GM18519 (cell line): ENCODE measurements around the gene AADAT.

Source experiments
- ATAC-seq: cut with Tn5 transposase; IDR thresholded peaks from one replicate; pipeline ENCODE4 v1.9.1; 2021; ENCODE audit warnings: mild to moderate bottlenecking, moderate library complexity; ENCODE audit not compliant: unreplicated experiment, low FRiP score

AADAT gene

DNA sequence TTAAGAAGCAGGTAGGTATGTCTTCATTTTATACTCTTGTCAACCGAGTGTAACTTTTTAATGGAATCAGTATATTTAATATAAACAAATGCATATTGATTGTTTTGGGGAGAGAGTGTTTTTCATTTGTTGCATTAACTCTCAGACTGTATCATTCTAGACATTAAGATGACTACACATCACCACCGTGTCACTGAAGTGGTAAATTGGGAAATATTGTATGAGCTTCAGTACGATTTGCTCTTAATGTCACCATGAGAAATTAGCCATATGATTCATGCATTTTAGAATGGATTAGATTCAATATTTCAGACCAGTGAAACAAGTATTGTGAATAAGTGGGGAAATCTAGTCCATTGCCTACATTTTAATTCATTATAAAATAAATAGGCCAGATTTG is 53.9 kb downstream of the AADAT start:
- no peak for ATAC-seq

DNA sequence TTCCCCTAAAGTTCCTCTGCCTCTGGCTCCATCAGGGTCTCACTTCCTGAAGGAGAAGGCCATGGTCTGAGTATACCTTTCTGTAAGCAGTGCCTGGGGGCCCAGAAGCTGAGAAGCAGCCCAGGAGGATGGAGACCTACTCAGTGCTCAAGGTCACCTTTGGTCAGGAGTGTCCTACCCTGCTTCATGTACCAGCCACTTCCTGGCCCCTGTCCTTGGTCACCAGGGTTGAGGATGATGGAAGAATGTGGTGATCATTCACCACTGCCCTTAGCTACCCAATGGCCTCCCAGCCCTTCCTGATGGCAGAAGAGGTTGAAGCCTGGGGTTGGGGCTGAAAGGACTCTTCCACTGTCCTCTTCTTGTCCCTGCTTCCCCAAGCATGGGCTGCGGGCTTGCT is 54.5 kb downstream of the AADAT start:
- no peak for ATAC-seq

DNA sequence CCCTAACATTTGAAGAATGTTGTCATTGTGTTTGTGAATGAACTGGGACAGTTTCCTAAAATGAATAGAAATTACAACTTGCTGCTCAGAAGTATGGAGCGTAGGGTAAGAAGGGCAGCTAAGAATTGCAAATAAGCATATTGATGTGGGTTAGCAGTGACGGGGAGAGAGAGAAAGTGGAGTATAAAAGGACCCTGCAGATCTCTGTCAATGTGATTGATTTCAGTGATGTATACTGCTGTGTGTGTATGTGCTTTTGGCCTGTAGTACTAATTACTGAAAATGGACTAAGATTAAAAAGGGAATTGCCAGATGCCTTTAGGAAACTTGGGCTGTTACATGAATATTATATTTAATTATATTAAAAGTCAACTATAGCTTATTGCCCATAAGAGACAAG is 55.8 kb downstream of the AADAT start:
- no peak for ATAC-seq

DNA sequence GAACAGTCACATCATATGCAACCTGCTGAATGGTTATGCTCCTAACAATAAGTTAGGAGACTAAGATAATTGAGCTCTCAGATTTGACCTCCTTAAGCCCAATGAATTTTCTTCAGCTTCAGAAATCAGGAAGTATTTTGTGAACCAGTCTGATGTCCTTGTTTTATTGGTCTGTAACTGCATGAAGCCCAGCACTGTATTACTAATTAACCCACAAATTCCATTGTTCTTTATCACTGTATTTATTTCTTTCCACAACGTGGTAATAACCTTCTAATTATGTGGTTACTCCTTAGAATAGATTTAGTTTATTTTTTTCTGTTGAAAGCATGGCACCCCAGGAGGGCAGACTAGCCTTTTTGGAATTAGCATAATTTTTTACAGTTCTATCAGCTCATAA is 59.6 kb downstream of the AADAT start:
- ATAC-seq: no peak

DNA sequence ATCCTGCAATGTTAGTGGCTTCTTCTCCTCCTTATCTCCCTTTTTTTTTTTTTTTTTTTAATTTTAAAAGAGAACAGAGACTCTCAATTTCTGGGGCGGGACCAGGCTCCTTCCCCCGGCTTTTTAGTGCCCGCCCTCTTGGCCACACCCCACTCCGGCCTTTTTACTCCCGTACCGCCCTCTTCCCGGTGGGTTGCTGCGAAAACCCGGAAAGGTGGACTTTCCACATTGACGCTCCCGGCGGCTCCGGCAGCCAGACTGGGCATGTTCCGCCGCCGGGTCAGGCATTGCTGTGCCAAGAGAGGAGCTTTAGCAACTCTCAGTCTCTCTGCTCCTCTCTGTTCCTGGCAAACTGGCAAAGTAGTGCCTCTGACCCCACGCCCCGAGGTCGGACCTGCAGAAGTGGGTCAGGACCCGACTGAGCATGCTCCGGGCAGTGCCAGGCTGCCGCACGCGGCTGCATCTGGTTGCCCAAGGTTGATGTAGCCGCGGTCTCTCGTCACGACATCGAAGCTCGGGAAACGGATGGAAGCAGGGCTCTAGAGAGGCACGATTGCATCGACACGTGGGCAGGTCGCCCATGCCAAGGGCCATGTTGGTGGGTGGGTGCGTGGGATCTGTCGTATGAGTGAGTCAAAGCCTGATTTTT is 62.5 kb downstream of the AADAT start:
- peak; percentile 35 for ATAC-seq

DNA sequence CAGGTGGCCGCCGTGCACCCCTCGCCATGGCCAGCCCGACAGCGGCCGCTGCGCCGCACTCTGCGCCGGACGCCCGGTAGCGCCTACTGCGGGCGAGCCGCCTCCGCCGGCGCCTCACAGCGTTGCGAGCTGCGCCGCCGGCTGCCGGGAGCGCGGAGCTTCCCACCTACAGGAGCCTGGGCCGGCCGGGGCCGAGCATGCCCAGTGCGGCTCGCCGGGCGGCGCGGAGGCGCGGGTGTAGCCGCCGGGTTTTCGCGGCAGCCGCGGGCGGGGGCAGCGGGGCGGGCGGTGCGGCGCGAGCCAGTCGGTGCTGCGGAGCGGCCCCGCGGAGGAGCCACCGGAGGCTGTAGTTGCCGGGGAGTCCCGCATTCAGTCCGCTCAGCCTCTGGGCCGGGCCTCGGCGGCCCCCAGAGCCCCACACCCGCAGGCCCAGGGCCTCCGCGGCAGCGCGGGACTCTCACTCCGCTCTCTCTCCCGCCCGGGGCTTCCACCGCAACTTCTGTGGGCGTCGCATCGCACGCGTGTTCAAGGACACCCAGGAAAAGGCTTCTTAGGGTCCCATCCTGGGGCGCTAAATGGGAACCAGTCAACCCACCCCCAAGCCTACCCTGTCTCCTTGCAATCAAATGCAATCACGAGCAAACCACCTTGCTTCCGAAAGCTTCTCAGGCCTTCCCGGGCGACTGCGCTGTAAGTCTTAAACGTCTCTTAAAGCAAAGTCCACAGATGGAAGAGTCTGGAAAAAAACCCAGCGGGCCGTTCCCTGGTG is 63.3 kb downstream of the AADAT start, which contains the start of gene MFAP3L:
TSS of gene MFAP3L (minus strand) at position 143 of the 769 bp plus-strand sequence. CDS start 20,518 bp downstream, outside the sequence.
- peak; percentile 87 for ATAC-seq

DNA sequence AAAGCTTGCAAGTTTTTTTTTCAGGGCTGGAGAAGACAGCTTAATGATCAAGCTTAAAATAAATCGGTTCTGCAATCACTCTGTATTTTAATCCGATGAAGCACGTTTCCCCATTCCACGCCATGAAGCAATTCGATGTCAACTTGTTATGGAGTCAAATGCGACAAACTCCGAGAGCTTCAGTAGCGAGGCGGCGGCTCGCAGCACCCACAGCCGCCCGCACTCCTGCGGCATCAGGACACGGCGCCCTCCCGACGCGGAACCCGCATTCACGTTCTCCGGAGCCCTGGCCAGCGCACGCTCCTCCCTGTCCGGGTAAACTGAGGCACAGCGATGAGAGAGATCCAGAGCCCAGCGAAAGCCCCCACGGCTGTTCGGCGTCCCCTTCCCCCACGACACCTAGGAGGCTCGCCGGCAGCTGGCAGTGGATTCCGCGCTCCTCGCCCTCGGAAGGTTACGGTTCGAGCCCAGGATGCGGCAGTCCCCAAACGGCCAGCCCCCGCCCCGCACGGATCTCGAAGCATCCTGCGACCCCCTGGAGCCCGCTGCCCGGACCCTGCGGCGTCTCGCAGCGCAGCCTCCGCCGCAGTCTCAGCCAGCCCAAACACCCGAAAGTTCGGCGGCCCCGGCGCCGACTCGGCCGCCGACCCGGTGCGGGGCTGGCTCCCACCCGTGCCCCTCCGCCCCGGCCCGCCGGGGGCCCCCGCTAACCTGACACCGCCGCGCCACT is 64.1 kb downstream of the AADAT start:
- no peak for ATAC-seq

DNA sequence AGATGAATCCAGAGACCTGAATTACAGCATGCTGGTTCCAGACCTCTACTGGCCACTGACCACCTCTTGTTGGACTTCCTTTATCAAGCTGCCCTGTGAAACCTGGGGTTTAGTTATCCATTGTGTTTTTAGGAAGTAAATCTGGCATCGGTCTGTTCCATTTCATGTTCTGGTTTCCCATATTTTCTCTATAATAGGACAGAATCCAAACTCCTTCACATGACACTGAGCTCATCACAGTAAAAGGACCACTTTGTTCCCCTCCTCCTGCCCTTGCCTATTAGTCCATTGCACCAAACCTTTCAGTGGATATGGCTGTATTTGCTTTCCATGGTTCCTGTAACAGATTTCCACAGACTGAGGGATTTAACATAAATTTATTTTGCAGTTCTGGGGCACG is 67.5 kb downstream of the AADAT start:
- ATAC-seq: no peak

DNA sequence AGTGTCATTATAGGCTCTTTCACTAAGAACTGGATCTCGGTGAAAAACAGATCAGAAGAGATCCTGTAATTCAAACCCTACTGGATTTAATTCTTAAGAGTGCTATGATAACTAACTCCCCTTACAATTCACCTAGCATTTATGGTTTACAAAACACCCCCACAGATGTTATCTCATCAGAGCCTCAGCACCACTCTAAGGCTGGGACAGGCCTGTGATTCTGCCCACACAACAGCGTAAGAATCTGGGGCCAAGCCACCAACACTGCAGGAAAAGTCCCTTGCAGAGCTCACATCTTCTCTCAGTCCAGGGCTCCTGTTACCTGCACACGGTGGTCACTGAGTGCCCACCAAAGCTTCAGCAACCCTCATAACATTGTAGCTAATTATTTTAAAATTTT is 72.5 kb downstream of the AADAT start:
- ATAC-seq: no peak

DNA sequence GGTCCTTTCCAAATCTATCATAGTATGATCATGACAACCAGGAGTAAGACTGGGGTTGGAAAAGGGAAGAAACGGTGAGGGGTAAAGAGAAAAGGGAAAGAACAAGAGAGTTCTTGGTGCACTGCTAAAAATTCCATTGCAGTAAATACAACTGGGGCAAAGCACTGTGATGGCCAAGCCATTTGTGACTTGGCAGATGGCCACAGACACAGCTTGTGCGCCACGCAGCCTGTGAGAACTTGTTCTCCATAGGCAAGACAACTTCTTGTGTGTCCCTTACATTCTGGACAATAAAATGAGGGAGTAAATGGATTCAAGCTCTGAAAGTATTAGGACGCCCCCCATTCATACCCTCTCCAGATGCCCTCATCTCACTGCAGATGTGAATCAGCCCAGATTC is 74.5 kb downstream of the AADAT start:
- no peak for ATAC-seq

DNA sequence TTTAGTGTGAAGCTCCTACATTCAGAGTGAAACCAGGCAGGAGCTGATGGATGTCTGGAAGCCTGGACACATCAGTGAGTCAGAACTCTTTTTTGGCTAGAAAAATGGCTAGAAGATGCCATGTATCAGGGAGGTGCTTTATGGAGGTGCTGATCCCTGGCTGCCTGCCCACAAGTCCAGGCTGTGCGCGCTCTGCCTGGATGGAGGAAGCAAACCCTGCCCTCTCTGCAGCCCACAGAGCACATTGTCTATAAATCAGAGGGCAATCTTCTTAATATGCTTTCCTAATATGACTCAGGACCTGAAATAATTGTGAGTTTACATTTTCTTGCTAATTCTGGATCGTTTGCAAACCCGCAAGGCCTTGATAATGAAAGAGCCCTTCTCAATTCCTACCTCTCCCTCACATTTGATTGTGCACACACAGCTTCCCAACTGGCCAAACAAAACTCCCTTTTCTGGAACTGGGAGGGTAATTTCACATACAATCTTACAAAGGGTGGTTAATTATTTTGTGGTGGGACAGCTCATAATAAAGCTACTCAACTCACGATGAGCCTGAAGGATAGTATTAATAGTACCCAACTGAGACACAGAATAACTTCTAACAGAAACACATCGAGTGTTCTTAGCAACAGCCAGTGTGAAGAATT is 75.3 kb downstream of the AADAT start:
- ATAC-seq: no peak

DNA sequence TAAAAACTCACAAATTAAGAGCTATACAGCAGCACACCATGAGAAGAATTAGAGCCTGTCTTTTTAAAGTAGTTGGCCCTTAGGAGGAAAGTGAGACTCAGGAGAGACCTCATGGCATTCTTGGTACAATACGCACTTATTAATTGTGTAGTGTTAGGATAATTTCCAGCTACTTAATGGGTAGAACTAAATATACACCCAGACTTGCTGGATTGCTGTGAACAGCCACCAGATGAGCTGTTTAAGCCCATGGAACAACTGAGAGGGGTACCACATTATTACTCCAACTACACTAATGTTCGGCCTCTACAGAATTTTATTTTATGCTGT is 77.2 kb downstream of the AADAT start:
- ATAC-seq: no peak

DNA sequence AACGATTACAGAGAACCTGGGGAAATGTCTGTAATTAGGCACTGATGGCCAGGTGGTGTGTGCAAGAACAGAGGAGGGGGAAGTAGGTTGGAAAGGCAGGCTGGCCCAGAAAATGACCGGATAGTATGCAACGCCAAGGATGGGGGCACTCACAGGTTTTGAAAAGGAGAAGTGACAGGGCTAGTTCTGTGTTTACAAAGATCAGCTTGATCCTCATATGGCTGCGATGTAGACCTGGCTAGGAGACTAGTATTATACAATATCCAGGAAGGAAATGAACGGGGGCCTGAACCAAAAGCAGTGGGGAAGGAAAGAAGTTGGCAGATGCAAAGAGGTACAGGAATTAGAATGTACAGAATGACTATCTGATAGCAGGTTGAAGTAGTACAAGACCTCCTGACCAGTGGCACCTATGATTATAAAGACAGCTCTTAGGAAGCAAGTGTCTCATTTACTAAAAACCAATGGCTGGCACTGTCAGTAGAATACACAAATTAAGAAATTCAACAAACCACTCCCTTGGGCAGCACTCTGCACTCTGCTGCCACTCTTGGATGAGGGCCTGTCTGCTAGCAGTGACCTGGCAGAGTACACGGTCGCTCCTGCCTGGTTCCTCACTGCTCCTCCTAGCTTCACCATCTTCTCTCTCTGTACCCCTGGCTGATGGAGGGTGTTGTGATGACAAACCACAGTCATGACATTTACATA is 77.7 kb downstream of the AADAT start:
- no peak for ATAC-seq
